HEK293 (cell line): ENCODE data around the gene BBC3.

Experiments
- KLF1 ChIP-seq: fragments of 450-650 bp; formaldehyde crosslinking; IDR thresholded peaks from 2 replicates; pipeline ENCODE4 v1.5.1; 2016; ENCODE audit warnings: missing biosample characterization, missing genetic modification characterization
- PRDM2 ChIP-seq: fragments of 450-650 bp; formaldehyde crosslinking; IDR thresholded peaks from 2 replicates; pipeline ENCODE4 v1.5.1; 2016; ENCODE audit warnings: missing biosample characterization, missing genetic modification characterization, borderline replicate concordance
- SALL2 ChIP-seq: fragments of 450-650 bp; formaldehyde crosslinking; IDR thresholded peaks from 2 replicates; pipeline ENCODE4 v1.5.0; 2017; ENCODE audit warnings: missing biosample characterization, mild to moderate bottlenecking, missing genetic modification characterization, borderline replicate concordance
- ZBTB48 ChIP-seq: fragments of 450-650 bp; formaldehyde crosslinking; IDR thresholded peaks from 2 replicates; pipeline ENCODE4 v1.5.1; 2016; ENCODE audit warnings: missing biosample characterization, missing genetic modification characterization
- ZFP69B ChIP-seq: fragments of 450-650 bp; formaldehyde crosslinking; IDR thresholded peaks from 2 replicates; pipeline ENCODE4 v1.5.1; 2016; ENCODE audit warnings: missing biosample characterization, missing genetic modification characterization
- ZNF114 ChIP-seq: fragments of 450-650 bp; formaldehyde crosslinking; IDR thresholded peaks from 2 replicates; pipeline ENCODE4 v1.5.0; 2017; ENCODE audit warnings: missing biosample characterization, missing genetic modification characterization
- ZNF133 ChIP-seq: fragments of 450-650 bp; formaldehyde crosslinking; IDR thresholded peaks from 2 replicates; pipeline ENCODE4 v1.5.1; 2016; ENCODE audit warnings: missing biosample characterization, missing genetic modification characterization
- ZNF148 ChIP-seq: fragments of 450-650 bp; formaldehyde crosslinking; IDR thresholded peaks from 2 replicates; pipeline ENCODE4 v1.5.0; 2017; ENCODE audit warnings: missing biosample characterization, missing genetic modification characterization, borderline replicate concordance
- ZNF211 ChIP-seq: fragments of 450-650 bp; formaldehyde crosslinking; IDR thresholded peaks from 2 replicates; pipeline ENCODE4 v1.5.1; 2016; ENCODE audit warnings: low read depth, missing biosample characterization, missing genetic modification characterization
- ZNF362 ChIP-seq: fragments of 450-650 bp; formaldehyde crosslinking; IDR thresholded peaks from 2 replicates; pipeline ENCODE4 v1.5.1; 2016; ENCODE audit warnings: missing biosample characterization, missing genetic modification characterization
- ZNF394 ChIP-seq: fragments of 450-650 bp; formaldehyde crosslinking; IDR thresholded peaks from 2 replicates; pipeline ENCODE4 v1.5.1; 2016; ENCODE audit warnings: missing biosample characterization, missing genetic modification characterization, mild to moderate bottlenecking, moderate library complexity, borderline replicate concordance
- ZNF571 ChIP-seq: fragments of 450-650 bp; formaldehyde crosslinking; IDR thresholded peaks from 2 replicates; pipeline ENCODE4 v1.5.0; 2017; ENCODE audit warnings: missing biosample characterization, missing genetic modification characterization
- ZNF843 ChIP-seq: fragments of 450-650 bp; formaldehyde crosslinking; IDR thresholded peaks from 2 replicates; pipeline ENCODE4 v1.5.1; 2016; ENCODE audit warnings: missing biosample characterization, missing genetic modification characterization
- TF ChIP-seq, protein P1 (sequence below): fragments of 450-650 bp; formaldehyde crosslinking; IDR thresholded peaks from 2 replicates; pipeline ENCODE4 v1.5.1; 2016; ENCODE audit warnings: missing biosample characterization, missing genetic modification characterization
- TF ChIP-seq, protein P2 (sequence below): fragments of 450-650 bp; formaldehyde crosslinking; IDR thresholded peaks from 2 replicates; pipeline ENCODE4 v1.5.1; 2017; ENCODE audit warnings: missing biosample characterization, missing genetic modification characterization
- TF ChIP-seq, protein P3 (sequence below): fragments of 450-650 bp; formaldehyde crosslinking; IDR thresholded peaks from 2 replicates; pipeline ENCODE4 v1.5.1; 2016; ENCODE audit warnings: missing biosample characterization, missing genetic modification characterization
- TF ChIP-seq, protein P4 (sequence below): fragments of 450-650 bp; IDR thresholded peaks from 2 replicates; pipeline ENCODE4 v1.5.1; 2018; ENCODE audit warnings: missing biosample characterization, missing genetic modification characterization

Gene BBC3

GRCh38 chr19:47255879-47256692 is 25.1 kb upstream of the BBC3 start, which contains the start of gene CCDC9 (continued):
- TF ChIP-seq, protein P1, sequence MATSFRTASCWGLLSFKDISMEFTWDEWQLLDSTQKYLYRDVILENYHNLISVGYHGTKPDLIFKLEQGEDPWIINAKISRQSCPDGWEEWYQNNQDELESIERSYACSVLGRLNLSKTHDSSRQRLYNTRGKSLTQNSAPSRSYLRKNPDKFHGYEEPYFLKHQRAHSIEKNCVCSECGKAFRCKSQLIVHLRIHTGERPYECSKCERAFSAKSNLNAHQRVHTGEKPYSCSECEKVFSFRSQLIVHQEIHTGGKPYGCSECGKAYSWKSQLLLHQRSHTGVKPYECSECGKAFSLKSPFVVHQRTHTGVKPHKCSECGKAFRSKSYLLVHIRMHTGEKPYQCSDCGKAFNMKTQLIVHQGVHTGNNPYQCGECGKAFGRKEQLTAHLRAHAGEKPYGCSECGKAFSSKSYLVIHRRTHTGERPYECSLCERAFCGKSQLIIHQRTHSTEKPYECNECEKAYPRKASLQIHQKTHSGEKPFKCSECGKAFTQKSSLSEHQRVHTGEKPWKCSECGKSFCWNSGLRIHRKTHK (tag by site-specific recombination), result no peak
- no peak for TF ChIP-seq ZNF211 (tag by site-specific recombination)
- TF ChIP-seq, protein P2, sequence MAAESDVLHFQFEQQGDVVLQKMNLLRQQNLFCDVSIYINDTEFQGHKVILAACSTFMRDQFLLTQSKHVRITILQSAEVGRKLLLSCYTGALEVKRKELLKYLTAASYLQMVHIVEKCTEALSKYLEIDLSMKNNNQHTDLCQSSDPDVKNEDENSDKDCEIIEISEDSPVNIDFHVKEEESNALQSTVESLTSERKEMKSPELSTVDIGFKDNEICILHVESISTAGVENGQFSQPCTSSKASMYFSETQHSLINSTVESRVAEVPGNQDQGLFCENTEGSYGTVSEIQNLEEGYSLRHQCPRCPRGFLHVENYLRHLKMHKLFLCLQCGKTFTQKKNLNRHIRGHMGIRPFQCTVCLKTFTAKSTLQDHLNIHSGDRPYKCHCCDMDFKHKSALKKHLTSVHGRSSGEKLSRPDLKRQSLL (tag by site-specific recombination), result peak; percentile 82
- TF ChIP-seq ZNF843 (tag by site-specific recombination), result no peak
- no peak for TF ChIP-seq ZNF571
- TF ChIP-seq ZNF362, result no peak
- TF ChIP-seq ZNF114, result no peak
- peak; percentile 23; the same call in 1 of the 2 replicates for TF ChIP-seq KLF1
- no peak for TF ChIP-seq ZNF148 (tag by site-specific recombination)
- TF ChIP-seq ZBTB48 (tag by site-specific recombination), result no peak
- TF ChIP-seq, protein P3, sequence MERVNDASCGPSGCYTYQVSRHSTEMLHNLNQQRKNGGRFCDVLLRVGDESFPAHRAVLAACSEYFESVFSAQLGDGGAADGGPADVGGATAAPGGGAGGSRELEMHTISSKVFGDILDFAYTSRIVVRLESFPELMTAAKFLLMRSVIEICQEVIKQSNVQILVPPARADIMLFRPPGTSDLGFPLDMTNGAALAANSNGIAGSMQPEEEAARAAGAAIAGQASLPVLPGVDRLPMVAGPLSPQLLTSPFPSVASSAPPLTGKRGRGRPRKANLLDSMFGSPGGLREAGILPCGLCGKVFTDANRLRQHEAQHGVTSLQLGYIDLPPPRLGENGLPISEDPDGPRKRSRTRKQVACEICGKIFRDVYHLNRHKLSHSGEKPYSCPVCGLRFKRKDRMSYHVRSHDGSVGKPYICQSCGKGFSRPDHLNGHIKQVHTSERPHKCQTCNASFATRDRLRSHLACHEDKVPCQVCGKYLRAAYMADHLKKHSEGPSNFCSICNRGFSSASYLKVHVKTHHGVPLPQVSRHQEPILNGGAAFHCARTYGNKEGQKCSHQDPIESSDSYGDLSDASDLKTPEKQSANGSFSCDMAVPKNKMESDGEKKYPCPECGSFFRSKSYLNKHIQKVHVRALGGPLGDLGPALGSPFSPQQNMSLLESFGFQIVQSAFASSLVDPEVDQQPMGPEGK, result peak; percentile 11; the same call in 1 of the 2 replicates
- no peak for TF ChIP-seq PRDM2
- TF ChIP-seq ZNF394 (tag by site-specific recombination), result 0 out of 2 replicates have a peak, but pooled peaks have one; percentile 22
- TF ChIP-seq SALL2 (tag by site-specific recombination), result no peak
- TF ChIP-seq ZFP69B (tag by site-specific recombination), result peak; percentile 100
- TF ChIP-seq, protein P4, sequence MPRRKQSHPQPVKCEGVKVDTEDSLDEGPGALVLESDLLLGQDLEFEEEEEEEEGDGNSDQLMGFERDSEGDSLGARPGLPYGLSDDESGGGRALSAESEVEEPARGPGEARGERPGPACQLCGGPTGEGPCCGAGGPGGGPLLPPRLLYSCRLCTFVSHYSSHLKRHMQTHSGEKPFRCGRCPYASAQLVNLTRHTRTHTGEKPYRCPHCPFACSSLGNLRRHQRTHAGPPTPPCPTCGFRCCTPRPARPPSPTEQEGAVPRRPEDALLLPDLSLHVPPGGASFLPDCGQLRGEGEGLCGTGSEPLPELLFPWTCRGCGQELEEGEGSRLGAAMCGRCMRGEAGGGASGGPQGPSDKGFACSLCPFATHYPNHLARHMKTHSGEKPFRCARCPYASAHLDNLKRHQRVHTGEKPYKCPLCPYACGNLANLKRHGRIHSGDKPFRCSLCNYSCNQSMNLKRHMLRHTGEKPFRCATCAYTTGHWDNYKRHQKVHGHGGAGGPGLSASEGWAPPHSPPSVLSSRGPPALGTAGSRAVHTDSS (tag by site-specific recombination), result no peak
- TF ChIP-seq ZNF133 (tag by site-specific recombination), result no peak
